Glomerular visceral epithelial cell (primary cell): Measurements from ENCODE around the gene RER1.

Source experiments
- DNase-seq: peaks from one replicate; pipeline ENCODE4 v3.0.0-alpha.2; 2016; ENCODE audit errors: extremely low spot score

RER1 gene

GRCh38 chr1:2407166-2407990 lies 15.7 kb downstream of the RER1 start:
- no peak for DNase-seq

DNA sequence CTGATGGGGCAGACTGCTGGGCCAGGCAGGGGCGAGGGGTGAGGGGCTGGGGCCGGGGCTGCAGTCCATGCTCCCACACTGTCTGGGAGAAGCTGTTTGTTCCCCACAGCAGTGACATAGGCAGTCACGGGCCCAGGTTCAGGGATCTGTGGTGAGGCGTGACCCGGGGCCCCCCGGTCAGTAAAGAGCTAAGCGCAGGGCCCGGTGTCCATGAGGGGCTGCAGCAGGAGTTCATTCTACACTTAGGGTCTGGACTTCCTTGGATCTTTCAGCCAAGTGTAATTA lies 16.3 kb downstream of the RER1 start:
- no peak for DNase-seq

DNA sequence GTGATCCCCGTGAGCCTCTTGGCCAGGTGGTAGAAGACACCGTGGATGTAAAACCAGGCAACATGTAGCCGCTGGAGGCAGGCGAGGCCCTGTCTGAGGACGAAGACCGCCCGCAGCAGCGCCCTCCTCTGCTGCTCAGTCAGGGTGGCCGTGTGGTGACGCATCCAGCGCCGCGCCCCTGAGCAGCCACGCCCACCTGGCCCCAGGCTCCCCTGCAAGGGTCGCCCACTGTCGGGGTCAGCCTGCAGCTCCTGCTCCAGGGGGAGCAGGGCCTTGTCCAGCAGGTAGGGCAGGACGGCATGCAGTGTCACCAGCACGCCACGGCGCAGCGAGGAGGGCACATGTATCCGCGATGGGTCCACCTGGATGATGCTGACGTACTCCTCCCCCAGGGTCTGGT lies 16.8 kb downstream of the RER1 start:
- no peak for DNase-seq

GRCh38 chr1:2408859-2409276 lies 17.2 kb downstream of the RER1 start:
- DNase-seq = no peak

DNA sequence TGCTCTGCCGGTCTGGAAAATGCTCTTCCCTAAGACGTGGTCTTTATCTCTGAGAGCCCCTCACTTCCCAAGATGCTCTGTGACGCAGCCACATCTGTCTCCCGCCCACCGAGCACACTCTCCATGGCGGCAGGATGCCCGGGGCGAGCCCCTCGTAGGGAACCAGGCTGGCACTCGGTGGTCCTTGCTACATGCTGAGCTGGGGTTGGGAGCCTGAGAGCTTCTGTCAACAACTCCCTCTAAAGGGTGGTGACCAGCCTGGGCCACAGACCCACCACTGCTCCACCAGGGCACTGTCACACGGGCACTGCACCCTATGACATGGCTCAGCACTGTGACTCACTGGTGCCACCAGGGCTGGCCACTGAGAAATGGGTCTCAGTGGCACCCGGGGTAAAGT lies 18.1 kb downstream of the RER1 start:
- DNase-seq = no peak

DNA sequence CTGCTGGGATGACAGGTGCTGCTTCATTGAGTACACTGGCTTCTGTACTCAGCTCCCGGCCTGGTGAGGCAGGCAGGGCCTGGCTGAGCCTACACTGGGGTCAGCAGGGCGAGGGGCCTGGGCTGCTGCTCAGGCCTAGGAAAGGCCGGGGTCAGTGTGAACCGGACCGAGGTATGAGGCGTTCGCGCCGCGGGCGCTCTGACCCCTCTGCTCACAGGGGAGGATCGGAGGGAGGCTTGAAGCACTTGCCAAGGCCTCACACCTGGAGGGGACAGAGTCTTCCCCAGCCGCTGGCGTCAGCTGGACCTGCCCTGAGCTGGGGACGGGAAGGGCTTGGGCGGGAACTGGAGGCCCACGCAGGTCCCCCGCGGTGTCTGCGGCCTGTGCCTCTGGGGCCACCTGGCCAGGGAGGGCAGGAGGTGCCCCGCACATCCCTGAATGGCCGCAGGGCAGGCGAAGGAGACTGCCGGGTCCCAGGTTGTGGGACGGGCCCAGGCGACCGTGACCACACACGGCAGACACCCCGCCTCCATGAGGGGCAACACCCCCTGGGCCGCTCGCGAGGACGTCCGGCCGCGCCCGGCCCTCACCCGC lies 20.3 kb downstream of the RER1 start:
- no peak for DNase-seq

GRCh38 chr1:2412395-2412772 lies 20.7 kb downstream of the RER1 start, which contains the start of gene PEX10:
PEX10 (minus strand) TSS chr1:2412564; CDS start chr1:2412502, 62 bp downstream.
- DNase-seq = peak; percentile 97

- DNase-seq = no peak
Measured at GRCh38 chr1:2412773-2413494, 21.3 kb downstream of the RER1 start.

DNA sequence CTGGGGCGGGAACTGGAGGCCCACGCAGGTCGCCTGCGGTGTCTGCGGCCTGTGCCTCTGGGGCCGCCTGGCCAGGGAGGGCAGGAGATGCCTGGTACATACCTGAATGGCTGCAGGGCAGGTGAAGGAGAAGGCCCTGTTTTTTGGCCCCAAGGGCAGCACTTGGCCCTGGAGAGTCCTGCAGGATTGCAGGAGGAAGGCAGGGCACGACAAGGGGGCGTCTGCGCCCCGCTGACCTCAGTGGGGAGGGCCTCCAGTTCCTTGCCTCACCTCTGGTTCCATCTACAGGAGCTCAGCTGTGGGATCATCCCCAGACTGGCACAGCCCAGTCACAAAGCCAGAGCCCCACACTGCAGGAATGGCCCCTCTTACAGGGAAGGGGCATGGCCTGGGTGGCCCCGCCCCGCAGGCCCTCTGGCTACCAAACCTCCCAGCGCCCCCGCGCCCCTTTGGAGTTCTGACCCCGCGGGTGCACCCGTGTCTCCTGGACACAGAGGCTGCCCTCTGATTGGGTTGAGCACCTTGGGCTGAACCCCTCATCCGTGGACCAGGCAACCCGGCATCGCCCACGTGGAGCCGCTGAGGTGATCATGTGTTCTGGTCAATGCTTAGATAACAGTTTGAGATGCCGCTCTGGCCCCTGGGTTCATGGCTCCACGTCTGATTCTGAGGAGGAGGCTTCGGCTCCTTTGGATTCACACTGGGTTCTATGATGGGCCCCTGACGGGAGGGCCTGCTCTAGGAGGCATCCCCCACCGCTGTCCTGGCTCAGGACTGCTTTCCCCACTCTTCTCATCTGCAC lies 22.1 kb downstream of the RER1 start:
- no peak for DNase-seq

- DNase-seq = peak; percentile 72
Measured at GRCh38 chr1:2414297-2414958, 22.8 kb downstream of the RER1 start.

DNA sequence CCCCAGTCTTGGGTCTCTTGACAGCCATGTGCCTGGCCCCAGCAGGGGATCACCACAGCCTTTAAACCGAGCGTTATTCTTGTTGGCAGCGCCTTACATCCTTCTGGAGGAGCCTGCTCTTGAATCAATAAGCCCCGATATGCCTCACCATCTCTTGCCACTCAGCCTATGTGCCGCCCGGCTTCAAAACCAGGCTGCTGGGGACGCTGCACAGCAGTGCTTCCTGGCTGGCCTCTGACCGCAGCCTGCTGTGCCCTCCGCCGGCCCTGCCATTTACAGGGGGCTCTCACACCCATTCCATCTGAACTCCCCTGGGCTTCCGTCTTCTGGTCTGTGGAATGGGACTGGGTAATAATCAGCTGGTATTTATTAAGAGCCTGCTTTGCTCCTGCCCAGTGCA lies 23.7 kb downstream of the RER1 start:
- no peak for DNase-seq

DNA sequence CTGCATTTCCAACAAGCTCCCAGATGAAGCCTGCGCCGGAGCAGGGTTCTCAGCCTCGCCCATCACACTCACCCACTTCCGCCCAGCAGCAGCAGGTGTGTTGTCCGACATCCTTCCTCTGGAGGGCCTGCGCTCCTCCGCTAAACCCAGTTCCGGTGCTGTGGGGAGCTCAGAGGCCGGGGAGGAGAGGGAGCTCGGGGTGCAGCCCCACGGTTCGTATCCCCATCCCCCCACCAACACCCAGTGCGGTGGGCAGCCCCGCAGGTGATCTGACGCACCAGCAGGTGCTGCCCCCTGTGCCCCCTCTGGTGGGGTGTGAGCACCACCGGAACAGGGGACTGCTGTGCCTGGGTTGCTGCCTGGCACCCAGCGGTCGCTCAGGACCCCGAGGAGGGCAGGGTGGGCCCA lies 24.2 kb downstream of the RER1 start:
- DNase-seq = no peak

DNA sequence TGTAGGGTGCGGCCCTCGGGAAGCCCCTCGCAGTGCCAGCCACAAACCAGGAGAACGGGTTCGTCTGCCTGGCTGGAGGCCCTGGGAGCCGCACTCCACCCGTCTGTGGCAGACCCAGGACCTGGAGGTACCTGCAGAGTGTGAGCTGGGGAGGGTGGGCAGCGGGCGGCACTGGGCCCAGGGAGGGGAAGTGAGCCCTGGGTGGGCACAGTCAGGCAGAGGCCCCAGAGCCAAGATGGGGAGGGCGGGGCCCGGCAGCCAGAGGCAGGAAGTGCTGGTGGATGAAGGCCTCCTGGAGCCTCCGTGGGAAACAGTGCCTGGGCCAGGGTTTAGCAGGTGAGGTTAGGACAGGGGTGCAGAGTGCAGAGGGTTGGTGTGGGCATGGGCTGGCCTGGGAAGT lies 24.8 kb downstream of the RER1 start:
- DNase-seq = no peak

DNA sequence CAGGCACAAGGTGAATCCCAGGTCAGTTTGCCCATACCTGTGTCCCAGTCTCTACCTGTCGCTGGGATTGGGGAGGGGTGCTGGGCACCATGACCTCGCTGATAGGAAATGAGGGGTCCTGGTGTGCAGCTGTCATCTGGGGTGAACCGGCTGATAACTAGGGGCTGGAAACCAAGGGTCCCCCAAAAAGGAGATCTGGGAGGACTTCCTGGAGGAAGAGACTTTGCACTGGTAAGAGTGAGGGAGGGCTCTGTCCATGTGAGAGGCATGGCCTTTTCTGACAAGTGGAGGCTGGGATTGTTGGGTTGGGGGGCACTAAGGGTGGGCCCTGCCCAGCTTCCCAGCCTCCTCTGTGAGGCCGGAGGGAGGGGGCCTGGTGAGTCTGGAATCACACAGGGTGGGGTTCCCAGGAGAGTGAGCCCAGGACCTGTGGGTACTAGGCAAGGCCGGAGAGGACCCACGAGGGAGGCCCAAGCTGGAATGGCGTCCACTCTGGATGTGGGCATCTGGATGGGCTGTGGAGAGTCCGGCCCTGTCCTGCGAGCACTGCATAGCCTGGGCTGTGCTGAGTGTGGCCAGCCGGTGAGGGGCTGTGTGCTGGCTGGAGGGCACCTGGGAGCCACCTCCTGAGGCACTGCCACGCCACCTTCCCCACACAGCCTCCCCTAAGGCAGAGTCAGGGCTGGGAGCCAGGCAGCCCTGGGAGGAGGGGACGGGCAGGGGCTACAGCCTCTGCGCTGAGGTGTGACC lies 25.6 kb downstream of the RER1 start:
- DNase-seq = no peak

DNA sequence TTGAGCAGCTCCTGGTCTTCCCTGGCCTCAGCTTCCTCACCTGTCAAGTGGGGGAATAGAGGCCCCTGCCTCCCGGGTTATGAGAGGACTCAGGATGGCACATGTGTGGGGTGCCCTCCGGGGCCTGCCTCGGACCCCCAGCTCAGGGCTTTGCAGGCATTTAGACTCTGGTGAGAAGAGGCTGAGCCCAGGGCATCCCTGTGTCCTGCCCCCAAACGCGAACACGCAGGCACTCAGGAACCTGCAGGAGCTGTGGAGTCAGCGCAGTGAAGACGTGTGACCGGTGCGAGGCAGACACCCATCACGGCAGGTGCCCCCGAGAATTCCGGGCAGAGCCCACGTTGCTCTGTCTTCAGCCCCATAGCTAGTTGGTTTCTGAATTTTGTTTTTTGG lies 26.2 kb downstream of the RER1 start:
- no peak for DNase-seq

DNA sequence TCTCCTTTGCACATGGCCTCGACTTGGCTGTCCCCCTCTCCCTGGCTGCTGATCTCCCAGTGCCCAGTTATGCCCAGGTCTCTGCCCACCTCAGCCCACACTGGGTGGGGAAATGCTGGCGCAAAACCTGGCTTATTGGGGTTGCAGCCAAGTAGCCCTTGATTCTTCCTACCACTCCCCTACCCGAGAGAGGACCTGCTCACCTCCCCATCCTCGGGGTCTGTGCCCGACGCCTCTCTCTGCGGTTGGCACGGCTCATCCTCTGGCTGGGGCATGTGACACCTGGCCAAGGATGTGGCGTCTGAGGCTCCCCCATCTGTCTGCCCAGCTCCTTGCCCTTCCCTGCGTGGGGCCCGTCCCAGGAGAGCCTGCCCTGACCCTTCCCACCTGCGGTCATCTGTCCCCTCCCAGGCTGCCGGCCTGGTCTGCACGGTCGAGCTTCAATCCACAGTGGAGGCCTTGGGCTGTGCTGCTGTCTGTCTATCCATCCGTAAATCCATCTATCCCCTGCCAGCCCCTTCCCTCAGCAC lies 27.2 kb downstream of the RER1 start:
- DNase-seq = no peak

DNA sequence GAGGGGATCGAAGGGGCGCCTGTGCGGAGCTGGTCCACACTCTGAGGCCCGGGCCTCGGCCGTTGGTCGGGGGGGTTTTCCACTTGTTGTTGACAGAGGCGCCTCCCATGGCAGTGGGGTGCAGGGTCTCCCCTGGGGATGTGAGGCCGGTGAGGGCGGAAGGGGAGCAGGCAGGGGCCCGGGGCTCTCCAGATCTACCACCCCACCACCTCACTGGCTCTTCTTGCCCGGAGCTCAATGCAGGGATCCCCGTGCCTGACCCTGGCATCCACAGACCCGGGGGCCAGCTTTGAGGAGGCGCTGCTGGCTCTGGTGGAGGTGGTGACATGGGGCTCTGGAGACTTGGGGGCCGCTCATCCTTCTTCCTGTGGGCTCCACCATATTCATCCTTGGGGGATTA lies 27.8 kb downstream of the RER1 start:
- no peak for DNase-seq

GRCh38 chr1:2422523-2422922 lies 30.9 kb downstream of the RER1 start:
- DNase-seq = no peak

GRCh38 chr1:2425892-2426291 lies 34.3 kb downstream of the RER1 start:
- DNase-seq = no peak

GRCh38 chr1:2426540-2426939 lies 34.9 kb downstream of the RER1 start:
- DNase-seq = no peak

DNA sequence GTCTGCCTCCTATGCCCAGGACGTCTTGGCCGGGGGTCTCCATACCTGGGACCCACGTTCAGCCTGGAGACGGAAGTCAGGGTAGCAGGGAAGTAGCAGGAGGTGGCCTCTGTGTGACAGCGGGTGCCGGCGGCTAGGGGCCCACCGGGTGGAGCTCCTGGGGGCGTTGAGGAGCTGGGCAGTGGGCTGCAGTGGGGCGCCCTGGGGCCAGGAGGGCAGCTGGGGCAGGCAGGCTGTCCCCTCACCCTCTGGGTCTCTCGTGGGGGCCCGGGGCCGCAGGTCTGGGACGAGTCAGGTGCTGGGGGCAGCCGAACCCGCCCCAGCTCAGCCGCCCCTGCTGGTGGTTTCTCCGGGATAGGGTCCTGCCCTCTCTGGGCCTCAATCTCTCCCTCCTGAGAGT lies 35.4 kb downstream of the RER1 start:
- no peak for DNase-seq
